Measurements from ENCODE around the gene B3GNT7.

Gene B3GNT7

DNA sequence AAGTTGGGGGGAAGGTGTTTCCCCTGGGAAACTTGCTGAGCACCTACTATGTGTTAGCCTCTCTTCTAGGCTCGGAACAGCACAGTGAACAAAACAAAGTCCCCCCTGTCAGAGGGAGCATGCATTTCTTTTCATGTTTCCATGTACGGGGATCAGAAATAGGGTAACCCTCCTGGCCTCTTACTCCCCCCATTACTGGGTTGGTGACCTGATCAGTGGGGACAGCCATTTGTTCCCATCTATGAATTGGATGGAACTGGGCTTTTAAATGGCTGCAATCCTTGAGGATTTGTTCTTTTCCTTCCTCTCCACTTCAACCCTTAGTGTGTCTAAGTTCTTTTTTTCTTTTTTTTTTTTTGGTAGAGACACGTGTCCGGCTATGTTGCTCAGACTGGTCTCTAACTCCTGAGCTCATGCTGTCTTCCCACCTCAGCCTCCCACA, 55.1 kb downstream of the B3GNT7 start (continued):
- no peak for TF ChIP-seq GLI2 (tag by site-specific recombination; IDR thresholded peaks at IDR 0.05; ENCODE audit: borderline replicate concordance, low read depth)
- no peak for TF ChIP-seq ZNF121 (tag by site-specific recombination; IDR thresholded peaks at IDR 0.05)
- TF ChIP-seq MEIS1 (CRISPR knock-in tag; IDR thresholded peaks at IDR 0.05; ENCODE audit: borderline replicate concordance) = no peak

Data from HEK293 (cell line).